HUES48 (cell line): ENCODE results near the gene RBMS1.
"Not testable (repeated sequence)": the region's sequence is repeated elsewhere in the genome, so short reads cannot be mapped to it uniquely, and the experiment has no call there.

ENCODE experiments used
- H3K27ac ChIP-seq: one replicate; pipeline ENCODE4 v1.7.0; 2013; ENCODE audit warnings: low read depth, low read length, inconsistent platforms
- H3K27me3 ChIP-seq: 2 replicates; pipeline ENCODE4 v1.6.1; 2013; ENCODE audit warnings: mild to moderate bottlenecking, low read length; ENCODE audit not compliant: control insufficient read depth, insufficient read depth
- H3K36me3 ChIP-seq: 2 replicates; pipeline ENCODE4 v1.6.1; 2013; ENCODE audit warnings: low read length; ENCODE audit not compliant: control insufficient read depth, insufficient read depth
- H3K4me1 ChIP-seq: 2 replicates; pipeline ENCODE4 v1.6.1; 2013; ENCODE audit warnings: mild to moderate bottlenecking, low read length; ENCODE audit not compliant: control insufficient read depth, insufficient read depth
- H3K4me3 ChIP-seq: 2 replicates; pipeline ENCODE4 v1.5.1; 2013; ENCODE audit warnings: mild to moderate bottlenecking, low read depth, low read length
- H3K9ac ChIP-seq: 2 replicates; pipeline ENCODE4 v1.6.1; 2013; ENCODE audit warnings: mild to moderate bottlenecking, low read depth, low read length, moderate library complexity
- H3K9me3 ChIP-seq: 2 replicates; pipeline ENCODE4 v1.6.1; 2013; ENCODE audit warnings: low read length; ENCODE audit not compliant: control insufficient read depth, insufficient read depth

Gene RBMS1

GRCh38 chr2:160368988-160369930, 124.3 kb downstream of the RBMS1 start:
- Histone ChIP-seq H3K36me3 (no peaks in the 10 kb centered on the region), H3K9ac (no peak overlapping the region), H3K27me3 (no peaks in the 10 kb centered on the region), H3K4me3 (no peak overlapping the region), H3K9me3 (no peaks in the 10 kb centered on the region), H3K27ac (no peak overlapping the region), H3K4me1 (peaks cover 60% of the 10 kb centered on the region)

- Histone ChIP-seq H3K9ac (no peak overlapping the region), H3K27me3 (no peaks in the 10 kb centered on the region), H3K4me3 (no peak overlapping the region), H3K27ac (peak overlapping the region; percentile 2), H3K4me1 (peaks cover 48% of the 10 kb centered on the region), H3K9me3 (no peaks in the 10 kb centered on the region), H3K36me3 (no peaks in the 10 kb centered on the region)
Measured at GRCh38 chr2:160367887-160368286, 125.7 kb downstream of the RBMS1 start.

- H3K4me3 ChIP-seq, H3K27me3 ChIP-seq, H3K27ac ChIP-seq, H3K36me3 ChIP-seq, H3K9ac ChIP-seq, H3K9me3 ChIP-seq: not testable (repeated sequence)
- H3K4me1 ChIP-seq = peaks cover 41% of the 10 kb centered on the region
Measured at GRCh38 chr2:160367139-160367538, 126.5 kb downstream of the RBMS1 start.

- Histone ChIP-seq H3K27ac (no peak overlapping the region), H3K9ac (no peak overlapping the region), H3K27me3 (no peaks in the 10 kb centered on the region), H3K9me3 (no peaks in the 10 kb centered on the region), H3K4me1 (peaks cover 35% of the 10 kb centered on the region), H3K36me3 (no peaks in the 10 kb centered on the region), H3K4me3 (no peak overlapping the region)
Measured at GRCh38 chr2:160366474-160366873, 127.1 kb downstream of the RBMS1 start.

GRCh38 chr2:160365716-160366367, 127.8 kb downstream of the RBMS1 start:
- no peak overlapping the region for H3K4me3 ChIP-seq
- no peaks in the 10 kb centered on the region for H3K36me3 ChIP-seq
- peaks cover 30% of the 10 kb centered on the region for H3K4me1 ChIP-seq
- no peaks in the 10 kb centered on the region for H3K9me3 ChIP-seq
- H3K27ac ChIP-seq = no peak overlapping the region
- H3K9ac ChIP-seq = no peak overlapping the region
- no peaks in the 10 kb centered on the region for H3K27me3 ChIP-seq

GRCh38 chr2:160364364-160364763, 129.2 kb downstream of the RBMS1 start:
- H3K27me3 ChIP-seq = no peaks in the 10 kb centered on the region
- no peak overlapping the region for H3K9ac ChIP-seq
- H3K9me3 ChIP-seq = no peaks in the 10 kb centered on the region
- peaks cover 34% of the 10 kb centered on the region for H3K4me1 ChIP-seq
- H3K36me3 ChIP-seq = no peaks in the 10 kb centered on the region
- no peak overlapping the region for H3K4me3 ChIP-seq
- no peak overlapping the region for H3K27ac ChIP-seq

GRCh38 chr2:160363961-160364360, 129.6 kb downstream of the RBMS1 start:
- H3K9me3 ChIP-seq = no peaks in the 10 kb centered on the region
- H3K9ac ChIP-seq = no peak overlapping the region
- H3K27ac ChIP-seq = no peak overlapping the region
- H3K4me1 ChIP-seq = peaks cover 37% of the 10 kb centered on the region
- no peaks in the 10 kb centered on the region for H3K36me3 ChIP-seq
- H3K4me3 ChIP-seq = no peak overlapping the region
- H3K27me3 ChIP-seq = no peaks in the 10 kb centered on the region

- Histone ChIP-seq H3K9ac (no peak overlapping the region), H3K36me3 (no peaks in the 10 kb centered on the region), H3K4me3 (no peak overlapping the region), H3K4me1 (peaks cover 35% of the 10 kb centered on the region), H3K27ac (no peak overlapping the region), H3K27me3 (no peaks in the 10 kb centered on the region), H3K9me3 (no peaks in the 10 kb centered on the region)
Measured at GRCh38 chr2:160363055-160363454, 130.6 kb downstream of the RBMS1 start.

GRCh38 chr2:160362541-160362940, 131.1 kb downstream of the RBMS1 start:
- H3K9ac ChIP-seq = no peak overlapping the region
- no peaks in the 10 kb centered on the region for H3K9me3 ChIP-seq
- H3K27me3 ChIP-seq = no peaks in the 10 kb centered on the region
- H3K27ac ChIP-seq = no peak overlapping the region
- no peak overlapping the region for H3K4me3 ChIP-seq
- no peaks in the 10 kb centered on the region for H3K36me3 ChIP-seq
- peaks cover 30% of the 10 kb centered on the region for H3K4me1 ChIP-seq

- no peaks in the 10 kb centered on the region for H3K27me3 ChIP-seq
- H3K27ac ChIP-seq = no peak overlapping the region
- H3K4me3 ChIP-seq = no peak overlapping the region
- no peak overlapping the region for H3K9ac ChIP-seq
- peaks cover 27% of the 10 kb centered on the region for H3K4me1 ChIP-seq
- H3K9me3 ChIP-seq = no peaks in the 10 kb centered on the region
- H3K36me3 ChIP-seq = no peaks in the 10 kb centered on the region
Measured at GRCh38 chr2:160362018-160362417, 131.6 kb downstream of the RBMS1 start.

GRCh38 chr2:160360089-160360757, 133.4 kb downstream of the RBMS1 start:
- Histone ChIP-seq H3K36me3 (no peaks in the 10 kb centered on the region), H3K27ac (no peak overlapping the region), H3K4me1 (peaks cover 19% of the 10 kb centered on the region), H3K9ac (no peak overlapping the region), H3K9me3 (no peaks in the 10 kb centered on the region), H3K4me3 (no peak overlapping the region), H3K27me3 (no peaks in the 10 kb centered on the region)
